GM23248 (cell line): ENCODE data around the gene ANGPTL2. TPM values are rescaled to one million over a fixed set of nuclear protein-coding genes. Genes with fewer than 3 reads are reported as not detected.

Source experiments
- DNase-seq: peaks from one replicate; pipeline ENCODE4 v3.0.0-alpha.2; 2015
- H2AFZ ChIP-seq: fragments of 200-600 bp; sonication (generic); 2 replicates; pipeline ENCODE4 v1.6.1; 2016; ENCODE audit warnings: antibody characterized with exemption
- H3F3A ChIP-seq: fragments of 200-600 bp; sonication (generic); 2 replicates; pipeline ENCODE4 v1.6.1; 2016; ENCODE audit warnings: mild to moderate bottlenecking, antibody characterized with exemption, mixed run types; ENCODE audit not compliant: insufficient read depth
- H3K27ac ChIP-seq: fragments of 200-600 bp; sonication (generic); 2 replicates; pipeline ENCODE4 v1.5.1; 2016; ENCODE audit warnings: mild to moderate bottlenecking
- H3K27me3 ChIP-seq: fragments of 200-600 bp; sonication (generic); replicated peaks from 2 replicates; pipeline ENCODE4 v1.6.1; 2016; ENCODE audit warnings: mild to moderate bottlenecking; ENCODE audit not compliant: insufficient read depth
- H3K36me3 ChIP-seq: fragments of 200-600 bp; sonication (generic); 2 replicates; pipeline ENCODE4 v1.6.1; 2016; ENCODE audit warnings: low read depth, mild to moderate bottlenecking
- H3K4me1 ChIP-seq: fragments of 200-600 bp; sonication (generic); 2 replicates; pipeline ENCODE4 v1.6.1; 2016; ENCODE audit warnings: mild to moderate bottlenecking; ENCODE audit not compliant: insufficient read depth
- H3K4me2 ChIP-seq: fragments of 200-600 bp; sonication (generic); one replicate; pipeline ENCODE4 v1.6.1; 2016; ENCODE audit warnings: mild to moderate bottlenecking; ENCODE audit not compliant: unreplicated experiment
- H3K4me3 ChIP-seq: fragments of 200-600 bp; sonication (generic); 2 replicates; pipeline ENCODE4 v1.5.1; 2016; ENCODE audit warnings: mild to moderate bottlenecking
- H3K79me2 ChIP-seq: fragments of 200-600 bp; sonication (generic); 2 replicates; pipeline ENCODE4 v1.6.1; 2016; ENCODE audit warnings: mild to moderate bottlenecking; ENCODE audit not compliant: insufficient read depth
- H3K9ac ChIP-seq: fragments of 200-600 bp; sonication (generic); 2 replicates; pipeline ENCODE4 v1.6.1; 2016; ENCODE audit warnings: mild to moderate bottlenecking
- H3K9me2 ChIP-seq: fragments of 200-600 bp; sonication (generic); 2 replicates; pipeline ENCODE4 v1.6.1; 2016; ENCODE audit warnings: mixed run types, mild to moderate bottlenecking, moderate library complexity; ENCODE audit not compliant: insufficient read depth
- H3K9me3 ChIP-seq: fragments of 200-600 bp; sonication (generic); one replicate; pipeline ENCODE4 v1.6.1; 2017; ENCODE audit warnings: low read depth
- H4K20me1 ChIP-seq: fragments of 200-600 bp; sonication (generic); 2 replicates; pipeline ENCODE4 v1.6.0; 2016; ENCODE audit not compliant: insufficient read depth
- EZH2 ChIP-seq: fragments of 200-600 bp; sonication (generic); IDR thresholded peaks from 2 replicates; pipeline ENCODE4 v1.6.1; 2018; ENCODE audit warnings: antibody characterized with exemption, mild to moderate bottlenecking; ENCODE audit not compliant: insufficient read depth, poor library complexity, severe bottlenecking
- EZH2phosphoT487 ChIP-seq: fragments of 200-600 bp; sonication (generic); IDR thresholded peaks from 2 replicates; pipeline ENCODE4 v1.6.1; 2018; ENCODE audit warnings: antibody characterized with exemption, moderate library complexity, mild to moderate bottlenecking, low read depth; ENCODE audit not compliant: insufficient read depth
- WGBS, 2 experiments: methylation state at CpG; one replicate each; pipeline ENCODE4 v1.1.6; 2015 to 2017; ENCODE audit warnings: low lambda C conversion rate in 2 of 2, low coverage in 1 of 2; ENCODE audit errors: missing lambda C conversion rate in 2 of 2; 5-methylcytosine and 5-hydroxymethylcytosine counted together
- in situ Hi-C: fragments of 300-500 bp; cut with MboI; formaldehyde crosslinking; loops from 2 replicates; pipeline ENCODE4 v1.15.0; 2020
- polyA plus RNA-seq: library from polyadenylated mRNA; unstranded; fragments of >200 nt; fragmentation: Nextera tagmentation; extraction: Ambion mirVana; gene quantifications from 2 replicates; pipeline ENCODE4 v1.2.1, GENCODE V29; 2016
- total RNA-seq: library from RNA; depleted of rRNA; stranded (reverse); fragments of >200 nt; shearing (Covaris generic); gene quantifications from 2 replicates; pipeline ENCODE4 v1.2.3, GENCODE V29; 2014; rRNA removed

Gene ANGPTL2
- total and polyA plus RNA-seq, 2 experiments from 2014 or later = 8.8 to 12.3 TPM

DNA sequence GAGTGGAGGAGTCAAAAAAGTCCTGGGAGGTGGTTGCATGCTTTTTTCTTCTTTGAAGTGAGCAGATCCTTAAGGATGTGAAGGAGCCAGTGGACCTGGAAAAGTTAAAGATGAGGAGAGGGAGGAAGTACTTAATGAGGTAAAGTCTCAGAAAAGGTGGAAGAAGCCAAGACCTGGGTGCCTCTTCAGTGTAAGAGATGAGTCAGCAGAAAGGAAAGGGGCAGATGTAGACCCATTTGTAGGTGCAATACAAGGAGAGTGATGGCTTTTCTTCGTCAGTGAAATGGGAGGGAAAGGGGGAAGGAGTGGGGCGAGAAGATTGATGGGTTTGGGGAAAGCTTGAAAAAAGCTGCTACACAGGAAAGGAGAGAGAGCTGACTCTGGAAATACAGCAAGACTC lies 82.9 kb downstream of the ANGPTL2 start:
- Histone ChIP-seq H3K9me3 (no peaks in the 10 kb centered on the region), H4K20me1 (no peaks in the 10 kb centered on the region), H3K27ac (no peak overlapping the region), H3K4me3 (no peak overlapping the region), H3K36me3 (no peaks in the 10 kb centered on the region), H3F3A (no peaks in the 10 kb centered on the region), H3K4me2 (no peak overlapping the region), H3K9me2 (no peaks in the 10 kb centered on the region), H3K79me2 (no peaks in the 10 kb centered on the region), H3K27me3 (no peaks in the 10 kb centered on the region), H3K9ac (no peak overlapping the region), H3K4me1 (0 out of 2 replicates have a peak, but pooled peaks cover 11% of the 10 kb centered on the region), H2AFZ (no peak overlapping the region)
- WGBS, 2 experiments = 89 to 91% methylated on average over 2 of the region's 2 CpGs
- no peak for DNase-seq
- no peak for TF ChIP-seq EZH2
- TF ChIP-seq EZH2phosphoT487 = no peak
- in situ Hi-C loops = no loop called here

DNA sequence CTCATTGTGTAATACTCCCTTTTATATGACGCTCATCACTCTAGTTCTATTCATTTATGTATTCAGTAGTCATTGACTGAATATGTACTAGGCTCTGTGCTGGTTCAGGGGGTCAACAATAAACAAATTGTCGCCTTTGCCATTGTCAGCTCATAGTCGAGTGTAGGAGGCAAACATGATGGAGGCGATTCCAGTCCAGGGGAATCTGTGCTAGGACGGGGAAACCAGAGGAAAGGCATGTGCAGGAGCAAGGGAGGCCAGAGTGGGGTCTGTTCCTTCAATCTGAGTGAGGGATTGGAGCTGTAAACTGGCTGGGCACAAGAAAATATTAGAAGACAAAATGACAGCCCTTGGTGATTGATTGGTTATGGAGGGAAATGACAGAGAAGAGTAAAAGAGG lies 83.9 kb downstream of the ANGPTL2 start:
- Histone ChIP-seq H3K4me2 (no peak overlapping the region), H3K9me3 (no peaks in the 10 kb centered on the region), H3F3A (no peaks in the 10 kb centered on the region), H3K27me3 (no peaks in the 10 kb centered on the region), H4K20me1 (no peaks in the 10 kb centered on the region), H3K27ac (no peak overlapping the region), H3K9me2 (no peaks in the 10 kb centered on the region), H3K9ac (no peak overlapping the region), H3K36me3 (no peaks in the 10 kb centered on the region), H3K4me3 (no peak overlapping the region), H2AFZ (no peak overlapping the region), H3K4me1 (0 out of 2 replicates have a peak, but pooled peaks cover 11% of the 10 kb centered on the region), H3K79me2 (no peaks in the 10 kb centered on the region)
- DNase-seq = no peak
- in situ Hi-C loops = no loop called here
- TF ChIP-seq EZH2 = no peak
- 82 to 84% methylated on average over 5 of the region's 5 CpGs for WGBS, 2 experiments

Other genes with a start within 250 kb of the ANGPTL2 start
- gene RALGPS1, start 207.9 kb downstream of the ANGPTL2 start, total RNA-seq = 1.8 and 2.1 TPM in 2 replicates
- gene RALGPS1, start 207.9 kb downstream of the ANGPTL2 start, polyA plus RNA-seq = 0.54 and 0.71 TPM in 2 replicates
- gene GARNL3, start 142.1 kb upstream of the ANGPTL2 start, total RNA-seq = 0.13 and 0.43 TPM in 2 replicates
- gene GARNL3, start 142.1 kb upstream of the ANGPTL2 start, polyA plus RNA-seq = 0.22 and 1.3 TPM in 2 replicates